GM21576 (cell line): ENCODE data around the gene GPR42.

Experiments used
- ATAC-seq: cut with Tn5 transposase; IDR thresholded peaks from one replicate; pipeline ENCODE4 v1.9.1; 2021; ENCODE audit warnings: mild to moderate bottlenecking, moderate library complexity; ENCODE audit not compliant: unreplicated experiment

GPR42 gene, protein sequence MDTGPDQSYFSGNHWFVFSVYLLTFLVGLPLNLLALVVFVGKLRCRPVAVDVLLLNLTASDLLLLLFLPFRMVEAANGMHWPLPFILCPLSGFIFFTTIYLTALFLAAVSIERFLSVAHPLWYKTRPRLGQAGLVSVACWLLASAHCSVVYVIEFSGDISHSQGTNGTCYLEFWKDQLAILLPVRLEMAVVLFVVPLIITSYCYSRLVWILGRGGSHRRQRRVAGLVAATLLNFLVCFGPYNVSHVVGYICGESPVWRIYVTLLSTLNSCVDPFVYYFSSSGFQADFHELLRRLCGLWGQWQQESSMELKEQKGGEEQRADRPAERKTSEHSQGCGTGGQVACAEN

DNA sequence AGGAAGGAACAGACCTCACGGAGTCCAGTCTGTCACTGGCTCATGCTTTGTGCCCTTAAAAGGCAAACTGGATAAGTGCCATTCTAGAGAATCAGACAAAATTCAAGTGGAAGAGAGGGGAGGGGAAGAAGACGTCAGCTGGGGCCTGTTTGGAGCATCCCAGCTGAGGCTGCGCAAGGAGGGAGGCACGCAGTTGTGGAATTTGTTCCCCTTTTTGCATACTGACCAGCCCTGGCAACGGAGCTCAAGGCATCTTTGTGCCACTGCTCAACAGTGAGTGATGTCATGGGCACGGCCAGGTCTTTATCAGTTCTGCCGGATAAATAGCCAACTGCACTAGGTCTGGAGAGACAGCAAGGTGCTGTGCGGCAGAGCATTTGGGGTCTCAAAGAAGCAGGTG, at the start of gene GPR42:
Gene GPR42 (plus strand): TSS at position 347 of the 400 bp plus-strand sequence. CDS start 292 bp downstream, outside the sequence.
- no peak for ATAC-seq

GRCh38 chr19:35321291-35321690, 49.6 kb upstream of the GPR42 start:
- no peak for ATAC-seq

GRCh38 chr19:35322014-35322413, 48.9 kb upstream of the GPR42 start:
- ATAC-seq: no peak

GRCh38 chr19:35327642-35328041, 43.2 kb upstream of the GPR42 start:
- no peak for ATAC-seq

DNA sequence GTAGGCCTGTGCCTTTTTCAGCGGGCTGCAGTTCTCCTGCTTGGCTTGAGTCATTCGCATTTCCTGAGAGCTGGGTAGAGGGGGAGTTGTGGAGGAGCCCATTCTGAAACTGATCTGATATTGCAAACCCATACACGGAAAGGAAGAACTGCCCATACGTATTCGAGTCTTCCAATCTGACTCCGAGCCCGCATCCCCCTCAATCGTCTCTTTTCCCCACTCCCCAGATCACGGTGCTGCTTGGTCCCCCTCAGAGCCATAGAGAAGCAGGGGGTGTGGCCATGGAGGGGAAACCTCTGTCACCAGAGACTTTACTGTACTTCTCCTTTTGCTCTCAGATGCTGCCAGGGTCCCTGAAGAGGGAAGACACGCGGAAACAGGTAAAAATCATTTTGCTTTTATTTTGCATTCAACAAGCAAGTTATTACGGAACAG, 42.0 kb upstream of the GPR42 start, which contains the start of gene CD22:
Gene CD22 (plus strand): TSS at position 337 of the 435 bp plus-strand sequence. CDS start 2,854 bp downstream, outside the sequence.
- no peak for ATAC-seq

GRCh38 chr19:35329323-35329722, 41.5 kb upstream of the GPR42 start:
- ATAC-seq: no peak

DNA sequence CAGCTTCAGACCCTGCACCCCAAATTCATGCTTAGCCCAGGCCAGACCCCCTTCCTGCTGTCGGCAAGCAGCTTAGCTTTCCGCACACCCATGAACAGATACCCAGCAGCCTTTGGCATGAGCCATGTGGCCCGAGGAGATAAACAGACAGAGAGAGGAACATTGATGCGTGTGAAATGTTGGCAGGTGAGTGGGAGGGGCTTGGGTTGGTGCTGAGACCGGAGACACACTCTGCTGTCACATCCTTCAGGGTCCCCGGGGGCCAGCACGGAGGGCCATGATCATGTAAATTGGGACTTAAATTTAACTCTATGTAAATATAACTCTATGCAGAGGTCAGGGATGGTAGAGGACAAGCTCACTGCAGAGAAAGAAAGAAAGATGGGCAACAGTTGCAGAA, 40.4 kb upstream of the GPR42 start:
- peak; percentile 47 for ATAC-seq

DNA sequence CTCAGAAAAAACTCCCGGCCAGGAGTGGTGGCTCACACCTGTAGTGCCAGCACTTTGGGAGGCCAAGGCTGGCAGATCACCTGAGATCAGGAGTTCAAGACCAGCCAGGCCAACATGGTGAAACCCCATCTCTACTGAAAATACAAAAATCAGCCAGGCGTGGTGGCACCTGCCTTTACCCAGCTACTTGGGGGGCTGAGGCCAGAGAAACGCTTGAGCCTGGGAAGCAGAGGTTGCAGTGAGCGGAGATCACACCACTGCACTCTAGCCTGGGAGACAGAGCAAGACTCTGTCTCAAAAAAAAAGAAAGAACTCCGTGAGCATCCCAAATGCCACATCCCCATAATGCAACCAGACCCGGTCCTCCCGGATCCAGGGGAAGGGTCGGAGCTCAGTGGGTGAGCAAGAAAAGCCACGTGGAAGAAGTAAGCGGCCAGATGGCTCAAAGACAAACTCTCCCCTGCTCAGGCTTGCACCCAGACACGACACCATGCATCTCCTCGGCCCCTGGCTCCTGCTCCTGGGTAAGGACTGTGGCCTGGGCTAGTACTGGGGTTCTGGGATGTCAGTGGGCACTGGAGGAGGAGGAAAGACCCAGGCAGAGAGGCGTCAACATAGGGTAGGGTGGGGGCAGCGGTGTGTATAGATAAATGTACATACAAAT, 39.2 kb upstream of the GPR42 start:
- ATAC-seq: no peak

GRCh38 chr19:35332817-35333216, 38.1 kb upstream of the GPR42 start:
- ATAC-seq: no peak

DNA sequence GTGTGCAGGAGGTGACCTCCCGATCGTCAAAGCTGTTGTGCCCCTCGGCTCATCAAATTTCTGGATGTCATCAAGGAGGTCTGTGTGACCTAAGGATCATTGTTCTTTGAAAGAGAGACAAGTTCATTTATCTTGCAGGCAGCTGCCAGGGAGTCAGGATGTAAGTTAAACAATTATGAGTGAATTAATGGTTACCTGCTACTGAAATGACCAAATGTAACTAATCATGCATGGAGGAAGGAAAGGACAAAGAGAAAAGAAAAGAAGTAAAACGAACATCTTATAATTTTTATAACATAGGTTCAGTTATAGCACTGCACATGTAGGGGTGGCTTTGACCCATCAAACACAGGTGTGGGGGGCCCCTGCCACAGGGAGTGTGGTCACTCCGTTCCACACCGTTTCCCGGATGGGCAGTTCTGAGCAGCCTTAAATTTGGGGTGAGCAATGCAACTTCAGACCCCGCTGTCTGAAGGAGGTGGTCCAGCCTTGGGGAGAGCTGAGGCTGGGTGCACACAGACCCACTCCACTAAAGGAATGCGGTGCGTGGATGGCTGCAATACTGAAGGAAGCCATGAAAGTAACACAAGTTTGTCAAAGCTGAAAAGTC, 36.6 kb upstream of the GPR42 start:
- no peak for ATAC-seq

GRCh38 chr19:35336166-35336955, 34.5 kb upstream of the GPR42 start:
- no peak for ATAC-seq

DNA sequence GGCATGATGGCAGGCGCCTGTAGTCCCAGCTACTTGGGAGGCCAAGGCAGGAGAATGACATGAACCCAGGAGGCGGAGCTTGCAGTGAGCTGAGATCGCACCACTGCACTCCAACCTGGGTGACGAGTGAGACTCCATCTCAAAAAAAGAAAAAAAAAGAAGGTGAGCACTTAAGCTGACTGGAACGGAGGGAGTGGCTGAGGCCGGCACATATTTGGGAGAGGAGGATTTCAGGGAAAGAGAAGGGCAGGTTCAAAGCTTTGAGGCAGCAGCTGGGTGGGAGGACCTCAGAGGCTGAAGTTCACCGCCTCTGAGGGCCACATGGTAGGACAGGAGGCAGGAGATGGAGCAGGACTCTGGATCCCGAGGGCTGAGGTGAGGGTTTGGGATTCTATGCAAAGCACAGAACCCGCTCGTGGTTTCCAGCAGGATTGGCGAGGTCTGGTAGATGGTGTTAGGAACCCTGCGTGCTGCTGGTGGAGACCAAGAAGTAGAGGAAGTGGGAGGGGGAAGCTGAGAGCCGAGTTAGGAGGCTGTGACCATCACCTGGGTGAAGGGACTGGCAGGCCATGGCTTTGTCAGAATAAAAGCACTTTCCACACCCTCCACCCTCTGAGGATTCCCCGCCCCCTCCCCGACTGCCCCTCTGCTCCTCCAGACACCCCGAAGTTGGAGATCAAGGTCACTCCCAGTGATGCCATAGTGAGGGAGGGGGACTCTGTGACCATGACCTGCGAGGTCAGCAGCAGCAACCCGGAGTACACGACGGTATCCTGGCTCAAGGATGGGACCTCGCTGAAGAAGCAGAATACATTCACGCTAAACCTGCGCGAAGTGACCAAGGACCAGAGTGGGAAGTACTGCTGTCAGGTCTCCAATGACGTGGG, 33.5 kb upstream of the GPR42 start:
- ATAC-seq: no peak

GRCh38 chr19:35337984-35338296, 32.9 kb upstream of the GPR42 start:
- ATAC-seq: no peak

- no peak for ATAC-seq
These were observed 30.4 kb upstream of the GPR42 start for GRCh38 chr19:35340431-35340830.

DNA sequence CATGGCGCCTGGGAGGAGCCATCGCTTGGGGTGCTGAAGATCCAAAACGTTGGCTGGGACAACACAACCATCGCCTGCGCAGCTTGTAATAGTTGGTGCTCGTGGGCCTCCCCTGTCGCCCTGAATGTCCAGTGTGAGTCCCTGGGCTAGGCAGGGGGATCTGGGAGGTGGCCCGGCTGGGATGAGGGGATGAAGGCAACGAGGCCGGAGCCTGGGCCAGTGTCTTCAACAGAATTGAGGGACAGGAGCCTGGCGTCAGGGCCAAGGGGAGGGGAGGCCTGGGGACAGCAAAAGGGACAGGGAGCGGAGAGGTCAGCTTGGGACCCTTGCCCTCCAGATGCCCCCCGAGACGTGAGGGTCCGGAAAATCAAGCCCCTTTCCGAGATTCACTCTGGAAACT, 29.9 kb upstream of the GPR42 start:
- ATAC-seq: no peak

DNA sequence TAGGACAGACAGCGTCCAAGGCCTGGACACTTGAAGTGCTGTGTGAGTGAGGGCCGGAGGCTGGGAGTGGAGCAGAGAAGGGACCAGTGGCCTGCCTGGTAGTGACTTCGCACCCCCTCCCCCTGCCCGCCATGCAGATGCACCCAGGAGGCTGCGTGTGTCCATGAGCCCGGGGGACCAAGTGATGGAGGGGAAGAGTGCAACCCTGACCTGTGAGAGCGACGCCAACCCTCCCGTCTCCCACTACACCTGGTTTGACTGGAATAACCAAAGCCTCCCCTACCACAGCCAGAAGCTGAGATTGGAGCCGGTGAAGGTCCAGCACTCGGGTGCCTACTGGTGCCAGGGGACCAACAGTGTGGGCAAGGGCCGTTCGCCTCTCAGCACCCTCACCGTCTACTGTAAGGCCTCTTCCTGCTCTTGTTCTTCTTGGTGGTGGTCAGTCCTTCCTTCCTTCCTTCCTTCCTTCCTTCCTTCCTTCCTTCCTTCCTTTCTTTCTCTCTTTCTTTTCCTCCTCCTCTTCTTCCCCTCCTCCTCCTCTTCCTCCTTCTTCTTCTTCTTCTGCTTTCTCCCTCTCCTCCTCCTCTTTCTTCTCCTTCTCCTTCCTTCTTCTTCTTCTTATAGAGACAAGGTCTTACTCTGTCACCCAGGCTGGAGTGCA, 29.2 kb upstream of the GPR42 start:
- no peak for ATAC-seq

- no peak for ATAC-seq
These were observed 28.4 kb upstream of the GPR42 start for GRCh38 chr19:35342430-35342829.

GRCh38 chr19:35344511-35345031, 26.3 kb upstream of the GPR42 start:
- ATAC-seq: no peak

DNA sequence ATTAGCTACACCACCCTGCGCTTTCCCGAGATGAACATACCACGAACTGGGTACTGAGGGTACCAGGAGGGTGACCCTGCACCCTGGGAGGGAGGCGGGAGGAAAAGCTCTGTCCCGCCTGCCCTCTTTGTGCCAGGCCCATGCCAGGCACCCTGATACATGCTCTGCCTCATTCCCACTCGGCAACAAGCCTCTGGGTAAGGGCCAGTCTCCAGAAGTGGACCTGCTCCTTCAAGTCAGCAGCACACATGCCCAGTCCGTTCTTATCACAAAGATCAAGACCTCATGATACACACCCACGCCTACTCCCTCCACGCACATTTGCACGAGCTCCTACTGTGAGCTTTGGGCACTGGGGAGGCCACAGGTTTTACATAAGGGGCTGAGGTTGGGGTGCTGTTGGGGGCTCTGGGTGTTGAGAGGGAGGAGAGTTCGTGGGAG, 25.2 kb upstream of the GPR42 start:
- ATAC-seq: no peak
